HG03354 (cell line): ENCODE measurements around the gene FHL2.

Source experiments
- ATAC-seq: cut with Tn5 transposase; IDR thresholded peaks from one replicate; pipeline ENCODE4 v1.9.1; 2021; ENCODE audit warnings: mild to moderate bottlenecking; ENCODE audit not compliant: unreplicated experiment, poor library complexity, severe bottlenecking

FHL2 gene

GRCh38 chr2:105364436-105365139 is 34.3 kb downstream of the FHL2 start:
- ATAC-seq: no peak

- no peak for ATAC-seq
Observed at GRCh38 chr2:105362862-105363591, 35.8 kb downstream of the FHL2 start.

DNA sequence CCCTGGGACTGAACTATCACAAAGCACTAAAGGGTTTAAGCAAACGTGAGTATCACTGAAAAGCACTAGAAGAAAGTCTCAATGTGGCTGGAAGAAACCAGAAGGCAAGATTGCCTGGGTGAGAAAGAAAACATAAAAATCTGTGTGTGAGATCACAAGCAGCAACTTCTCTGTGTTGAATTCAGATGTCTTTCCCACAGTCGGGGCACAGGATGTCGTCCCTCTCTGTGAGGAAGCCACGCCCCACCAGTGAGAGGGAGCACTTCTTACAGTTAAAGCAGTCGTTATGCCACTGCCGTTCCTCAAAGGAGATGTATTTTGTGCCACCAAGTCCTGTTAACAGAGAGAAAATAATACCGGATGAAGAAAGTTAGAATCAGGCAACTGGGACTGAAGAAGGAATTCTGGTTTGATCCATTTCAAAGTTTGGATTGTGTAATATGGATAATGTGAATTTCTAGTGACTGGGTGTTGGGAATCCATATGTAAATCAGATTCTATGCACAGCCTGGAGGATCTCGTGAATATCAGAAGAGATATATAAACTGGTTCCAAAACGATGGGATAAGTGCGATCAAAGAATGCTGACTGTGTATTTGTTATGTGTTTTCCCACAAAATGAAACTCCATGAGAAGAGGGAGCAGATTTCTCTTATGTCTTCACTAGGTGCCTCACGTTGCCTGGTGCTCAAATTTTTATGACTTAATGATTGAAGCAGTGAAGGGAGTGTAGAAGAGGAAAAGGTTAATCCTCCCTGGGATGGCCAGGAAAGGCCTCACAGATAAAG is 37.6 kb downstream of the FHL2 start:
- ATAC-seq: no peak

DNA sequence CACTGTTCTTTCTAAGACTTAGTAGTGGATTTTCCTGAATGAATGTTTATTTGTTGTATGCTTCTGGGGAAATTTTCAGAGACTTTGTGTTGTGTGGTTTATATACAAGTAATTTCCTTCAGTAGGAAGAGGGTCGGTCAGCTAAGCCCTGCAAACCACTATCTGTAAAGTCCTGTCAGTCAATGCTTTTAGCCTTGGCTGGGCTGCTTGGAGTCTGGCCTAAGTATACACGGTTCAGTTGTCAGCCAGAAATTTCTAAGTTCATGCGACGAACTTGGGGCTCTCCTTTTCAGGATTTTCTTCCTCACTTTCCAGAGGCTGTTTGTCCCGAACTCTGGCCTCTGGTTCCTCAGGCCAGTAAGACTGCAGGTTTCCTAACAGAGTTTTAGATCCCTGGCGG is 40.3 kb downstream of the FHL2 start:
- ATAC-seq: no peak

DNA sequence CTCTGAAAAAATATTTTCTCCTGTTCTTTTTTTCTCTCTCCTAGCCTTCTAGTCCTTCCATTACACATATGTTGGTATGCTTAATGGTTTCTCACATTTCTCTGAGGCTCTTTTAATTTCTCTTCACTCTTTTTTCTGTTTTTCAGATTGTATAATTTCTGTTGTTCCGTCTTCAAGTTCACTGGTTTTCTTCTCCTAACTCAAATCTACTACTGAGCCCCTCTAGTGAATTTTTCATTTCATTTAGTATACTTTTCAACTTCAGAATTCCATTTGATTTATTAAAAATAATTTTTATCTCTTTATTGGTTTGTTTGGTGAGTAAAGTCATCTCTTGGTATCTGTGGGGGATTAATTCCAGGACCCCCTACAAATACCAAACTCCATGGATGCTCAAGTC is 41.7 kb downstream of the FHL2 start:
- ATAC-seq: no peak

GRCh38 chr2:105344704-105345345 is 54.0 kb downstream of the FHL2 start:
- no peak for ATAC-seq

DNA sequence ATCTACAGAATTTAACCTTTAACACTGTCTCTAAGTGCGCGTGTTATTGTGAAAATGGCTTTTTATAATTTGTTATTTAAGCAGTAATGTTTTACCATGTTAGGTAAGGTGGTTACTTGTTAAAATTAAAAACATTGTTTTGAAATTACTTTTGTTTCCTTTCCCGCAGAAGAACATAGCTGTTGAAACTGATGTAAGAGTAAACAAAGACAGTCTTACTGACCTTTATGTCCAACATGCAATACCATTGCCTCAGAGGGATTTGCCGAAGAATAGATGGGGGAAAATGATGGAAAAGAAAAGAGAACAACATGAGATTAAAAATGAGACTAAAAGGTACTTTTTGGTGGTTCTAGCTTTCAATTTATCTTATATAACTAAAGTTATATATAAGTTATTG is 59.4 kb downstream of the FHL2 start:
- no peak for ATAC-seq

GRCh38 chr2:105338020-105338385 is 60.8 kb downstream of the FHL2 start:
- peak; percentile 25 for ATAC-seq

GRCh38 chr2:105337122-105338019 is 61.5 kb downstream of the FHL2 start, which contains the start of gene C2orf49:
Gene C2orf49 (plus strand): TSS chr2:105337540. CDS start chr2:105337588, 48 bp downstream.
- peak; percentile 94 for ATAC-seq

DNA sequence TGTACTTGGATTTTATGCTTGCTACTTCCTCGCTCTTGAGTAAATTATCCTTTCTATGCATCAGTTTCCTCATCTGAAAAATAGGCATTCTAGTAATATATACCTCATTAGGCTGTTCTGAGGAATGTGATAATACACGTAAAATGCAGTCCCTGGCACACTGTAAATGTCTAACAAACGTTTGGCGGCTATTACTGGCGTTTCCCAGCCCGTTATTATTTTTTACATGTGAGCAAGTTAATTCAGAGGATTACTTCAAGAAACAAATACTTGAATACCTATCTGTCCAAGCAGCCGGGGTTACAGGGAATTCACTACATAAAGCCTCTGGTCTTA is 62.1 kb downstream of the FHL2 start:
- no peak for ATAC-seq

GRCh38 chr2:105335469-105335868 is 63.4 kb downstream of the FHL2 start:
- no peak for ATAC-seq

- ATAC-seq: no peak
Observed at GRCh38 chr2:105334211-105334610, 64.6 kb downstream of the FHL2 start.

DNA sequence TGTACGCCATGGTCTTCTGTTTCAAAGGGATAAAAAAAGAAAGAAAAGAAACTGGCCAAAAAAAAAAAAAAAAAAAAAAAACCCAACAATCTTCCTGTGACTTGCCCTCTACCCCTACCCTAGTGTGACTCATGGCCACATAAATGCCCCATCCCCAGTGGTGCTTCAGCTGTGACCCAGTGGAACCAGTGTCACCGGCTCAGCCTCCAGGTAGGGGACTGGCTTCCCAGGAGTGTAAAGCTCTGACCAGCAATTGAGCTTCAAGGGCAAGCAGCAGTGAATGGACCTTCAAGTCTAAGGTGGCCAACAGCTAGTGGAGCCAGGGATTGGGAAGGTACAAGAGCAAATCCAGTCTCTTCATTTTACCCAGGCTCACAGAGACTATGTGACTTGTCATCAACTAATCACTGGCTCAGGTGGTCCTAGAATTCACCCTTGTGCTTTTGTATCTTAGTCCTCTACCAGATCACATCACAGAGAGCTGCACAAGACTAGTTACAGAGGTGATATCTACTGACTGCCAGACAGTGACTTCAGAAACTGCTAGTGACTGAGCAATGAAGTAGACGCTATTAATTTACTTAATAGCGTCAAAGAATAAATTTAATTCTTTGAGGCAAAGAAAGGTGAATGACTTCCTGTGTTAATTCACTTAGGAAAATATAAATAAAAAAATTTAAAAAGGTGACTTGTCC is 68.0 kb downstream of the FHL2 start:
- ATAC-seq: no peak

GRCh38 chr2:105329561-105330495 is 69.0 kb downstream of the FHL2 start, which contains the start of gene TGFBRAP1:
Gene TGFBRAP1 (minus strand): TSS chr2:105329735. CDS start chr2:105308301, 21,434 bp downstream.
- peak; percentile 78 for ATAC-seq

DNA sequence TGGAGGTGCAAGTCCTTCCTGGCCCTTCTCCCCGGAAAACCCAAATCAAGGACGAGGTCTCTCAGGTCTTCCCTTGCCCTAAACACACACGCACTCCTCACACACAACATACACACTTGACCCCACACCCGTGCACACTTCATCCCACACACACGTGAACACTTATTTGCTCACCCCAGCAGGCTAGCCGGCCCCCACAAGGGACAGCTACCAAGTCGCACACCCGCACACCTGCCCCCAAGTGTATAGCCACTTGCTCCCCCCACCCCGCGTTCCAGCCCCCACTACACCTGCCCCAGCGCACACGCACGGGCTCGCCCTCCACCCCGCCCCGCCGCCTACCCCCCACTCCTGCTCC is 69.7 kb downstream of the FHL2 start:
- ATAC-seq: peak; percentile 13

DNA sequence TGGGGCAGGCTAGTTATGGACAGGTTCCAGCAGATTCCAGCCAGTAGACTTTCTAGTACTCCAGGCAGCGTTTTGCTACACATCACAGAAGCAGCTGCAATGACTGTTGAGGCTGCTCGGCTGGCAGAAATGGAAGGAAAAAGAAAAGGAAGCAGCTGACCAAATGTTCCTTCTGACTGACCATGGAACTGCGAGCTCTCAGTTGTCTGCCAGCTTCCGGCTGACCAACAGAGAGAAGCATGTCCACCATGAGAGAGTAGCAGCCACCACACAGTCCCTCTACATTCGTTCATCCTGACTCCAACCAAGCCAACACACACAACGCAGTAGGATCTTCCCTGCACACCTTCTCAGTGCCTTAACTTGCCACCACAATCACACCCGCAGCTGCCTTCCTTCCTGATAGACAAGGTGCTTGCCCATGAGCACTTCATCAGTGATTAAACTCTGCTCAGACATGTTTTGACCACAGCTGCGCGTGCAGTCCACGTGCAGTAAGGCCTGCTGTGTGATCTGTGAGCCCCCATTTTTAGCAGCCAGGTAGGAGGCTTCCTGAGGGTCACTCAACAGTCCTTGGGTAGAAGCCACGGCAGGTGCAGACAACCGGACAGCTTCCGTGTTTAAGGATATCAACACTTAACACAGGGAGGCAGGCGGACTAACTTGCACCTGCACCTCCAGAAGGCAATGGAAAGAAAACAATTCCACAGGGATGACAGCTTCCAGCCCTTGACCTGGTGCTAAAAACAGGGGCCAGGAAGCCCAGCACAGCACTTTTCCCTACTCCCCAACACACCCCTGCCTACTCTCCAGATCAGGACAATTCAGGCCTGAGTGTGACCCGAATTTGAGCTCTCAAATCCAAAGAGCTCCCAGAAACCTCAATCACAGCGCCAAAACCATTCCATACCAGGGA is 70.3 kb downstream of the FHL2 start:
- peak; percentile 40 for ATAC-seq

DNA sequence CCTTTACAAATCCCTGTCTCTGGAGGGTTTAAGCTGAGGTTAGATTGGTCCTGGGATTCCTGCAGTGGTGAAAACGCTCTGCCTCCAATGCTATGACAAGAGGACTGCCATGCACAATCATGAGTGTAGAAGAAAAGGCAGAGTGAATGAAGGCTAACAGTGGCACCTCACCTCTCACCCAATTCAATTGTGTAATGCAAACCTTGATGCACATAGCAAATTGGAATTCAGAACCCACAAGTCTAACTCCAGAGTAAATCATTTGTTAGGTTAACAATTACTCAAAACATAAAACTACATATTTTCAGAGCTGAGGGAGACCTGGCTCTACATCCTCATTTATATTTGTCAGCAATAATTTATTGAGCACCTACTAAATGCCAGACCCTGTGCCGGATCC is 71.2 kb downstream of the FHL2 start:
- no peak for ATAC-seq
